Neuronal stem cell (in vitro differentiated cells): Measurements from ENCODE around the gene CIAPIN1.

ENCODE experiments used
- DNase-seq: peaks from one replicate; pipeline ENCODE4 v3.0.0-alpha.2; 2013; ENCODE audit warnings: low spot score
- H2AFZ ChIP-seq: one replicate; pipeline ENCODE4 v1.6.1; 2013; ENCODE audit warnings: mild to moderate bottlenecking, low read length, inconsistent platforms
- H2AK5ac ChIP-seq: 2 replicates; pipeline ENCODE4 v1.6.1; 2013; ENCODE audit warnings: low read depth, mild to moderate bottlenecking, inconsistent platforms, low read length, moderate library complexity, mixed read lengths
- H2BK120ac ChIP-seq: 2 replicates; pipeline ENCODE4 v1.6.1; 2013; ENCODE audit warnings: low read depth, mild to moderate bottlenecking, inconsistent platforms, low read length, moderate library complexity, mixed read lengths
- H2BK12ac ChIP-seq: one replicate; pipeline ENCODE4 v1.6.1; 2013; ENCODE audit warnings: low read length, inconsistent platforms
- H2BK15ac ChIP-seq: 2 replicates; pipeline ENCODE4 v1.6.1; 2013; ENCODE audit warnings: mild to moderate bottlenecking, low read length, inconsistent platforms, mixed read lengths
- H2BK5ac ChIP-seq: one replicate; pipeline ENCODE4 v1.6.1; 2013; ENCODE audit warnings: inconsistent platforms, mild to moderate bottlenecking, low read length, moderate library complexity
- H3K14ac ChIP-seq: one replicate; pipeline ENCODE4 v1.6.1; 2013; ENCODE audit warnings: low read length, inconsistent platforms
- H3K18ac ChIP-seq: 2 replicates; pipeline ENCODE4 v1.6.1; 2013; ENCODE audit warnings: low read length, inconsistent platforms
- H3K23ac ChIP-seq: 2 replicates; pipeline ENCODE4 v1.6.1; 2013; ENCODE audit warnings: low read depth, mild to moderate bottlenecking, mixed read lengths, low read length, inconsistent platforms; ENCODE audit not compliant: poor library complexity
- H3K27ac ChIP-seq: replicated peaks from 3 replicates; pipeline ENCODE4 v1.5.1; 2013; ENCODE audit warnings: low read length, inconsistent platforms
- H3K27me3 ChIP-seq, 3 experiments: 2 replicates each; pipeline ENCODE4 v1.6.1; 2013; ENCODE audit warnings: low read length in 3 of 3, mild to moderate bottlenecking in 2 of 3, inconsistent platforms in 1 of 3, low read depth in 1 of 3, mixed read lengths in 1 of 3, moderate library complexity in 1 of 3; ENCODE audit not compliant: control insufficient read depth in 3 of 3, insufficient read depth in 3 of 3
- H3K36me3 ChIP-seq, 2 donors: replicated peaks in 1 of 2; 2 replicates each; pipeline ENCODE4 v1.6.1; 2013; ENCODE audit warnings: low read length in 2 of 2; ENCODE audit not compliant: control insufficient read depth in 2 of 2, insufficient read depth in 2 of 2
- H3K4ac ChIP-seq: 2 replicates; pipeline ENCODE4 v1.6.1; 2013; ENCODE audit warnings: inconsistent platforms, mild to moderate bottlenecking, low read length, moderate library complexity
- H3K4me1 ChIP-seq, 2 donors: 1 replicate in 1 of 2; 2 replicates in 1 of 2; pipeline ENCODE4 v1.6.1; 2013; ENCODE audit warnings: low read length in 2 of 2, low read depth in 1 of 2; ENCODE audit not compliant: control insufficient read depth in 2 of 2, insufficient read depth in 1 of 2
- H3K4me2 ChIP-seq: one replicate; pipeline ENCODE4 v1.6.1; 2013; ENCODE audit warnings: mild to moderate bottlenecking, low read length, inconsistent platforms; ENCODE audit not compliant: insufficient read depth, poor library complexity, severe bottlenecking
- H3K4me3 ChIP-seq, 2 donors: 2 replicates each; pipeline ENCODE4 v1.5.1; 2013; ENCODE audit warnings: low read length in 2 of 2, mild to moderate bottlenecking in 2 of 2, inconsistent platforms in 1 of 2, moderate library complexity in 1 of 2
- H3K79me1 ChIP-seq: one replicate; pipeline ENCODE4 v1.6.1; 2013; ENCODE audit warnings: low read depth, mild to moderate bottlenecking, inconsistent platforms, low read length, moderate library complexity
- H3K9ac ChIP-seq: one replicate; pipeline ENCODE4 v1.6.1; 2013; ENCODE audit warnings: mild to moderate bottlenecking, low read depth, low read length, inconsistent platforms; ENCODE audit not compliant: poor library complexity
- H3K9me3 ChIP-seq, 2 donors: replicated peaks in 1 of 2; 2 replicates each; pipeline versions ENCODE3 to v1.6.1; 2013; ENCODE audit warnings: low read length in 2 of 2, mild to moderate bottlenecking in 2 of 2, inconsistent platforms in 1 of 2, low read depth in 1 of 2, mixed read lengths in 1 of 2, moderate library complexity in 1 of 2; ENCODE audit not compliant: control insufficient read depth in 2 of 2, insufficient read depth in 1 of 2
- H4K8ac ChIP-seq: one replicate; pipeline ENCODE4 v1.6.1; 2013; ENCODE audit warnings: low read depth, mild to moderate bottlenecking, inconsistent platforms, low read length, moderate library complexity
- H4K91ac ChIP-seq: one replicate; pipeline ENCODE4 v1.6.1; 2013; ENCODE audit warnings: low read length, low read depth, mild to moderate bottlenecking, inconsistent platforms; ENCODE audit not compliant: poor library complexity
- WGBS, 2 donors: extraction: QIAGEN DNeasy Blood & Tissue Kit; methylation state at CpG; one replicate each; pipeline ENCODE4 v1.1.7; 2013; ENCODE audit warnings: missing lambda C conversion rate in 2 of 2, mixed read lengths in 1 of 2; ENCODE audit not compliant: insufficient read length in 2 of 2, insufficient replicate concordance in 1 of 2; ENCODE audit errors: extremely low coverage in 2 of 2; 5-methylcytosine and 5-hydroxymethylcytosine counted together

The CIAPIN1 gene

DNA sequence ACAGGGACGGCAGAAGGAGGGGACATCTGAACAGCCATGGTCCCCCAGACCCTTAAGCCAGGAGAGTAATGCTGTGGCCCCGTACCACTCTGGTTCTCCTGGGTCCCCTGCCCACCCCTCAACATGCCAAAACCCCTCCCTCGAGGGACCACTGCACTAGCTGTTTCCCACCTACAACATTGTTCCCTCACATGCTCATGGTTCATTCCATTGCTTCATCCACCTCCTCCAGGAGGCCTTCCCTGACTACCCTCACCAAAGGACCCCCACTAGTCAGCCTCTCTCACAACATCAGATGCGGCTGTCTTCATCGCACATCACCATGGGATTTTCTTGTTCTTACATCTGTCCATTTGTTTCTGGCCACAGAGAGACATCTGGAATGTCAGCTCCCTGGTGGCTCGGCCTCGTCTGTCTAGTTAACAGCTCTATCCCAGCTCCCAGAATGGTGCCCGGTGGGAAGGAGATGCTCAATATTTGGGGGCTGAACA lies 37.4 kb upstream of the CIAPIN1 start:
- Histone ChIP-seq H4K91ac (no peak overlapping the region), H2AK5ac (peak overlapping the region; percentile 98), H3K36me3 (no peaks in the 10 kb centered on the region), H2BK12ac (peak overlapping the region; percentile 94), H3K9me3 (peaks cover 3 to 5% of the 10 kb centered on the region in 2 donors), H3K18ac (no peak overlapping the region), H2AFZ (no peak overlapping the region), H3K4me1 (peaks cover 17 to 18% of the 10 kb centered on the region in 2 donors), H3K4me2 (no peak overlapping the region), H2BK120ac (peak overlapping the region; percentile 24), H3K23ac (no peak overlapping the region), H2BK5ac (no peak overlapping the region), H3K4me3 (no peak overlapping the region), H2BK15ac (no peak overlapping the region), H4K8ac (peak overlapping the region; percentile 43), H3K4ac (no peak overlapping the region), H3K27me3 (peaks cover 0 to 28% (median 3%) of the 10 kb centered on the region in 3 experiments), H3K27ac (no peak overlapping the region), H3K9ac (no peak overlapping the region), H3K79me1 (peaks cover 9% of the 10 kb centered on the region), H3K14ac (no peak overlapping the region)
- DNase-seq, result no peak
- no CpG with 5 or more reads among the region's 8 CpGs for WGBS, 2 donors

GRCh38 chr16:57483725-57484514 lies 36.7 kb upstream of the CIAPIN1 start:
- Histone ChIP-seq H3K23ac (no peak overlapping the region), H3K4me2 (no peak overlapping the region), H3K18ac (no peak overlapping the region), H4K91ac (no peak overlapping the region), H3K4me1 (peaks cover 22% of the 10 kb centered on the region in 2 donors), H4K8ac (no peak overlapping the region), H3K9me3 (no peaks in the 10 kb centered on the region), H3K27me3 (peaks cover 0 to 28% (median 3%) of the 10 kb centered on the region in 3 experiments), H2AFZ (no peak overlapping the region), H3K9ac (no peak overlapping the region), H3K4me3 (peak overlapping the region in 1 of 2 donors; percentile 6), H2AK5ac (peak overlapping the region; percentile 98), H2BK12ac (peak overlapping the region; percentile 94), H2BK120ac (no peak overlapping the region), H3K27ac (no peak overlapping the region), H2BK5ac (peak overlapping the region; percentile 53), H2BK15ac (peak overlapping the region; percentile 67), H3K79me1 (peaks cover 9% of the 10 kb centered on the region), H3K14ac (peak overlapping the region; percentile 47), H3K36me3 (no peaks in the 10 kb centered on the region), H3K4ac (peak overlapping the region; percentile 53)
- no peak for DNase-seq
- WGBS, 2 donors, result no CpG with 5 or more reads among the region's 19 CpGs

- Histone ChIP-seq H3K36me3 (no peaks in the 10 kb centered on the region), H3K4me2 (no peak overlapping the region), H4K91ac (no peak overlapping the region), H3K23ac (no peak overlapping the region), H3K4ac (no peak overlapping the region), H3K18ac (no peak overlapping the region), H3K27me3 (peaks cover 0 to 28% (median 3%) of the 10 kb centered on the region in 3 experiments), H4K8ac (no peak overlapping the region), H3K9ac (no peak overlapping the region), H3K9me3 (no peaks in the 10 kb centered on the region), H2AFZ (no peak overlapping the region), H3K14ac (no peak overlapping the region), H2BK120ac (no peak overlapping the region), H2AK5ac (peak overlapping the region; percentile 81), H2BK15ac (peak overlapping the region; percentile 85), H3K4me3 (no peak overlapping the region), H3K4me1 (peaks cover 25 to 30% of the 10 kb centered on the region in 2 donors), H2BK12ac (peak overlapping the region; percentile 53), H3K27ac (no peak overlapping the region), H2BK5ac (no peak overlapping the region), H3K79me1 (peaks cover 9% of the 10 kb centered on the region)
- DNase-seq, result no peak
- no CpG with 5 or more reads among the region's 14 CpGs for WGBS, 2 donors
Observed at GRCh38 chr16:57482845-57483545, 35.8 kb upstream of the CIAPIN1 start.

DNA sequence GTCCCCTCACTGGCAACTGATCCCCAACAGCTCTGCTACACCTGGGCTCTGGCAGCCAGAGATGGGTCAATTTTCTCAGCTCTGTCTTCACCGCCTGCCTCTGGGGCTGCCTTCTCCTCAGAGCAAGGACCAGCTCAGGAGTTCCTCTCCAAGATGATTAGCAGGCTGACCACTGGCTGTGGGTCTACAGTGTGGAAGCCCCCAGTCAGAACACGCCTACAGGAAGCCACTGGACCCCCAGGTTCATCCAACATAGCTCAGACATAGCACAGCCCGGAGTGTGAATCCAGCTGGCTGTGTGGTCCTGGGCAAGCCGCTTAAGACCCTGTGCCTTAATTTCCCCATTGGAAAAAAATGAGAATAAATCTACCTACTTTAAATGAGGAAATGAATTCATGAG lies 34.2 kb upstream of the CIAPIN1 start:
- Histone ChIP-seq H2AK5ac (peak overlapping the region; percentile 49), H3K27ac (no peak overlapping the region), H3K4me2 (no peak overlapping the region), H2BK120ac (peak overlapping the region; percentile 2), H3K9ac (no peak overlapping the region), H3K4ac (peak overlapping the region; percentile 53), H3K18ac (no peak overlapping the region), H3K4me1 (peaks cover 34 to 36% of the 10 kb centered on the region in 2 donors), H3K79me1 (peaks cover 13% of the 10 kb centered on the region), H2BK15ac (peak overlapping the region; percentile 99), H3K23ac (peak overlapping the region; percentile 31), H3K14ac (no peak overlapping the region), H2BK5ac (peak overlapping the region; percentile 66), H4K8ac (no peak overlapping the region), H3K36me3 (no peaks in the 10 kb centered on the region), H2AFZ (no peak overlapping the region), H3K9me3 (no peaks in the 10 kb centered on the region), H2BK12ac (peak overlapping the region; percentile 94), H4K91ac (no peak overlapping the region), H3K4me3 (no peak overlapping the region), H3K27me3 (peaks cover 0 to 28% (median 3%) of the 10 kb centered on the region in 3 experiments)
- DNase-seq, result no peak
- WGBS, 2 donors, result no CpG with 5 or more reads among the region's 4 CpGs
